ENCODE results near the gene PCYT2. TPM values are rescaled to one million over a fixed set of nuclear protein-coding genes. Genes with fewer than 3 reads are reported as not detected.

Gene PCYT2
- total and polyA plus RNA-seq, 2 donors (not counting 1 experiment from before 2014, with no cell fraction given), result 46.0 to 65.6 TPM

- Histone ChIP-seq H3K27me3 (ENCODE audit: control insufficient read depth, insufficient read depth, low read length) (no peaks in the 10 kb centered on the region), H3K9ac (ENCODE audit: insufficient read depth, low read length) (peak within 1 kb of the TSS; percentile 92), H3K4me1 (ENCODE audit: control insufficient read depth, extremely low read depth, insufficient read depth, low read length) (peaks cover 21% of the 10 kb centered on the region), H2AFZ (ENCODE audit: low read length) (peak within 1 kb of the TSS; percentile 10), H3K79me2 (ENCODE audit: control insufficient read depth, insufficient read depth, low read length) (peaks cover 35% of the 10 kb centered on the region), H3K36me3 (ENCODE audit: control insufficient read depth, insufficient read depth, low read length) (peaks cover 3% of the 10 kb centered on the region), H3K4me3 (replicated peaks in 1 of 4; ENCODE audit: control extremely low read depth in 1 of 4, insufficient read depth in 1 of 4, low read depth in 3 of 4, low read length in 4 of 4) (peak within 1 kb of the TSS; percentile 67 to 91 (median 77)), H3K27ac (ENCODE audit: insufficient read depth, low read length) (peak within 1 kb of the TSS; percentile 92), H3K4me2 (ENCODE audit: extremely low read depth, insufficient read depth, low read length) (peak within 1 kb of the TSS; percentile 98), H3K9me3 (ENCODE audit: control insufficient read depth, insufficient read depth, low read depth, low read length) (no peaks in the 10 kb centered on the region), H4K20me1 (ENCODE audit: control insufficient read depth, extremely low read depth, insufficient read depth, low read length) (no peaks in the 10 kb centered on the region)
- TF ChIP-seq CTCF (conservative IDR thresholded peaks at IDR 0.05 in 1 of 2, IDR thresholded peaks at IDR 0.05 in 1 of 2; ENCODE audit: low read depth in 1 of 2, low read length in 2 of 2) (peak in 1 of 2 donors; percentile 37), EZH2 (IDR thresholded peaks at IDR 0.05; ENCODE audit: low read length, missing control alignments) (no peak)
- DNase-seq (ENCODE audit: low read depth in 2 of 2), result peak; percentile 89 to 93
Measured at GRCh38 chr17:81927653-81928543, 16.7 kb upstream of the PCYT2 start, which contains the start of gene MAFG. MAFG (minus strand) TSS chr17:81927735; CDS start chr17:81923185, 4,550 bp downstream.

- H4K20me1 ChIP-seq (ENCODE audit: control insufficient read depth, extremely low read depth, insufficient read depth, low read length), result no peaks in the 10 kb centered on the region
- peak overlapping the region; percentile 92 for H3K27ac ChIP-seq (ENCODE audit: insufficient read depth, low read length)
- H3K4me1 ChIP-seq (ENCODE audit: control insufficient read depth, extremely low read depth, insufficient read depth, low read length), result peaks cover 21% of the 10 kb centered on the region
- H3K9me3 ChIP-seq (ENCODE audit: control insufficient read depth, insufficient read depth, low read depth, low read length), result no peaks in the 10 kb centered on the region
- DNase-seq (ENCODE audit: low read depth in 2 of 2), result no peak
- H3K36me3 ChIP-seq (ENCODE audit: control insufficient read depth, insufficient read depth, low read length), result peaks cover 10% of the 10 kb centered on the region
- peak overlapping the region; percentile 98 for H3K4me2 ChIP-seq (ENCODE audit: extremely low read depth, insufficient read depth, low read length)
- H2AFZ ChIP-seq (ENCODE audit: low read length), result no peak overlapping the region
- no peaks in the 10 kb centered on the region for H3K27me3 ChIP-seq (ENCODE audit: control insufficient read depth, insufficient read depth, low read length)
- H3K4me3 ChIP-seq (replicated peaks in 1 of 4; ENCODE audit: control extremely low read depth in 1 of 4, insufficient read depth in 1 of 4, low read depth in 3 of 4, low read length in 4 of 4), result peak overlapping the region in 3 of 4 experiments; percentile 67 to 91 (median 83)
- H3K79me2 ChIP-seq (ENCODE audit: control insufficient read depth, insufficient read depth, low read length), result peaks cover 42% of the 10 kb centered on the region
- H3K9ac ChIP-seq (ENCODE audit: insufficient read depth, low read length), result peak overlapping the region; percentile 92
- no peak for TF ChIP-seq CTCF (conservative IDR thresholded peaks at IDR 0.05 in 1 of 2, IDR thresholded peaks at IDR 0.05 in 1 of 2; ENCODE audit: low read depth in 1 of 2, low read length in 2 of 2)
Measured at GRCh38 chr17:81927152-81927652, 16.0 kb upstream of the PCYT2 start.

GRCh38 chr17:81926451-81927151 is 15.4 kb upstream of the PCYT2 start:
- no peaks in the 10 kb centered on the region for H4K20me1 ChIP-seq (ENCODE audit: control insufficient read depth, extremely low read depth, insufficient read depth, low read length)
- peak overlapping the region; percentile 67 to 91 (median 77) for H3K4me3 ChIP-seq (replicated peaks in 1 of 4; ENCODE audit: control extremely low read depth in 1 of 4, insufficient read depth in 1 of 4, low read depth in 3 of 4, low read length in 4 of 4)
- no peaks in the 10 kb centered on the region for H3K9me3 ChIP-seq (ENCODE audit: control insufficient read depth, insufficient read depth, low read depth, low read length)
- no peak overlapping the region for H2AFZ ChIP-seq (ENCODE audit: low read length)
- TF ChIP-seq CTCF (conservative IDR thresholded peaks at IDR 0.05 in 1 of 2, IDR thresholded peaks at IDR 0.05 in 1 of 2; ENCODE audit: low read depth in 1 of 2, low read length in 2 of 2) (no peak), EZH2 (IDR thresholded peaks at IDR 0.05; ENCODE audit: low read length, missing control alignments) (no peak)
- H3K9ac ChIP-seq (ENCODE audit: insufficient read depth, low read length), result peak overlapping the region; percentile 92
- H3K4me1 ChIP-seq (ENCODE audit: control insufficient read depth, extremely low read depth, insufficient read depth, low read length), result peaks cover 23% of the 10 kb centered on the region
- peaks cover 14% of the 10 kb centered on the region for H3K36me3 ChIP-seq (ENCODE audit: control insufficient read depth, insufficient read depth, low read length)
- peak overlapping the region; percentile 98 for H3K4me2 ChIP-seq (ENCODE audit: extremely low read depth, insufficient read depth, low read length)
- H3K27me3 ChIP-seq (ENCODE audit: control insufficient read depth, insufficient read depth, low read length), result no peaks in the 10 kb centered on the region
- DNase-seq (ENCODE audit: low read depth in 2 of 2), result peak; percentile 82
- peak overlapping the region; percentile 92 for H3K27ac ChIP-seq (ENCODE audit: insufficient read depth, low read length)
- H3K79me2 ChIP-seq (ENCODE audit: control insufficient read depth, insufficient read depth, low read length), result peaks cover 48% of the 10 kb centered on the region
